NT2/D1 (cell line): ENCODE results near the gene FOXA1.

Experiments
- DNase-seq: peaks from one replicate; pipeline ENCODE4 v3.0.0-alpha.2; 2011; ENCODE audit warnings: low read depth, low spot score
- H3K27me3 ChIP-seq: 2 replicates; pipeline ENCODE4 v1.6.0; 2011; ENCODE audit warnings: mild to moderate bottlenecking; ENCODE audit not compliant: insufficient read length, insufficient read depth
- H3K36me3 ChIP-seq: 2 replicates; pipeline ENCODE4 v1.6.1; 2011; ENCODE audit warnings: mild to moderate bottlenecking, low read length, mixed read lengths; ENCODE audit not compliant: insufficient read depth, insufficient read length
- H3K4me1 ChIP-seq: 2 replicates; pipeline ENCODE4 v1.5.1; 2011; ENCODE audit not compliant: insufficient read depth, insufficient read length
- H3K4me3 ChIP-seq: 2 replicates; pipeline ENCODE4 v1.5.1; 2011; ENCODE audit warnings: low read depth; ENCODE audit not compliant: insufficient read length
- H3K9ac ChIP-seq: 2 replicates; pipeline ENCODE4 v1.6.0; 2011; ENCODE audit warnings: low read depth; ENCODE audit not compliant: insufficient read length
- H3K9me3 ChIP-seq: 2 replicates; pipeline ENCODE4 v1.5.1; 2011; ENCODE audit warnings: mild to moderate bottlenecking, low read length; ENCODE audit not compliant: insufficient read depth
- SUZ12 ChIP-seq: IDR thresholded peaks from 2 replicates; pipeline ENCODE4 v1.6.1; 2011; ENCODE audit not compliant: insufficient read length, insufficient read depth; ENCODE audit errors: extremely low read depth
- YY1 ChIP-seq: IDR thresholded peaks from 2 replicates; pipeline ENCODE4 v1.6.1; 2011; ENCODE audit not compliant: insufficient read length, insufficient read depth
- ZNF274 ChIP-seq: IDR thresholded peaks from 2 replicates; pipeline ENCODE4 v1.6.1; 2011; ENCODE audit warnings: mild to moderate bottlenecking, low read depth, low read length

Gene FOXA1

DNA sequence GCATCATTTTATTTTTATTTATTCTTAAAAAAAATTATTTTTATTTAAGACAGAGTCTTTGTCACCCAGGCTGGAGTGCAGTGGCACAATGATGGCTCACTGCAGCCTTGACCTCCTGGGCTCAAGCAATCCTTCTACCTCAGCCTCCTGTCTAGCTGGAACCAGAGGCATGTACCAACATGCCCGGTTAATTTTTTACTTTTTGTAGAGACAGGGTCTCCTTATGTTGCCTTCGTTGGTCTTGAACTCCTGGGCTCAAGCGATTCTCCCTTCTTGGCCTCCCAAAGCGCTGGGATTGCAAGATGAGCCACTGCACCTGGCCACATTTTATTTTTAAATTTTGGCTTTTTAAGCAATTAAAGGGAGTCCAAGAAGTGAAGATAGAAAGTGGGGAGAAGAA lies 21.8 kb upstream of the FOXA1 start:
- no peak overlapping the region for H3K9ac ChIP-seq
- H3K27me3 ChIP-seq, result peaks cover 16% of the 10 kb centered on the region
- no peak overlapping the region for H3K4me3 ChIP-seq
- peaks cover 15% of the 10 kb centered on the region for H3K9me3 ChIP-seq
- DNase-seq, result no peak
- no peak for TF ChIP-seq SUZ12
- no peaks in the 10 kb centered on the region for H3K4me1 ChIP-seq
- no peaks in the 10 kb centered on the region for H3K36me3 ChIP-seq

DNA sequence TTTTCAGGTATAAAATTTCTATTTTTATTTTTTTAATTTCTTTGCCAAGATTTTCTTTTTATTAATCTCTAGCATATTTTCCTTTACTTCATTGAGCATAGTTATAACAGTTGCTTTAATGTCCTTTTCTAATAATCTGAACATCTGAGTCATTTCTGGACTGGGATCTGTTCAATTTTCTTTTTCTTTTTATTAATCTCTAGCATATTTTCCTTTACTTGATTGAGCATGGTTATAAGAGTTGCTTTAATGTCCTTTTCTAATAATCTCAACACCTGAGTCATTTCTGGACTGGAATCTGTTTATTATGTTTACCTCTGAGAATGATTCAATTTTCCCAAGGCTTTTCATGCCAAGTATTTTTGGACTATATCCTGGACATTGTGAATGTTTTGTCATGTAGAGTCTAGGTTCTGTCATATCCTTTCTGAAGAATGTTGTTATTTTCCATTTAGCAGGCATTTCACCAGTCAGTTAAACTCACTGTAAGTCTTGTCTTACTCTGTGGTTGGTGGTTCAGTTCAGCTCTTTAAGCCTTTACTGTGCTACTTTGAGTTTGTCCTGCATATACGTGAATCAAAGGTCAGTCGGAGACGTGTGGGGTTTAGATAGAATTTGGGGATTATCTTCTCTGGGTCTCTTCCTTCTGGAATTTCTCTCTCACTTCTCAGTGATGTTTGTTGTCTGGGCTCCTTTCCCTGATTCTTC lies 20.7 kb upstream of the FOXA1 start:
- DNase-seq, result no peak
- Histone ChIP-seq H3K36me3 (no peaks in the 10 kb centered on the region), H3K4me3 (no peak overlapping the region), H3K27me3 (peaks cover 4% of the 10 kb centered on the region), H3K4me1 (no peaks in the 10 kb centered on the region), H3K9me3 (peaks cover 15% of the 10 kb centered on the region), H3K9ac (no peak overlapping the region)
- TF ChIP-seq YY1, result no peak
- no peak for TF ChIP-seq SUZ12
- no peak for TF ChIP-seq ZNF274

DNA sequence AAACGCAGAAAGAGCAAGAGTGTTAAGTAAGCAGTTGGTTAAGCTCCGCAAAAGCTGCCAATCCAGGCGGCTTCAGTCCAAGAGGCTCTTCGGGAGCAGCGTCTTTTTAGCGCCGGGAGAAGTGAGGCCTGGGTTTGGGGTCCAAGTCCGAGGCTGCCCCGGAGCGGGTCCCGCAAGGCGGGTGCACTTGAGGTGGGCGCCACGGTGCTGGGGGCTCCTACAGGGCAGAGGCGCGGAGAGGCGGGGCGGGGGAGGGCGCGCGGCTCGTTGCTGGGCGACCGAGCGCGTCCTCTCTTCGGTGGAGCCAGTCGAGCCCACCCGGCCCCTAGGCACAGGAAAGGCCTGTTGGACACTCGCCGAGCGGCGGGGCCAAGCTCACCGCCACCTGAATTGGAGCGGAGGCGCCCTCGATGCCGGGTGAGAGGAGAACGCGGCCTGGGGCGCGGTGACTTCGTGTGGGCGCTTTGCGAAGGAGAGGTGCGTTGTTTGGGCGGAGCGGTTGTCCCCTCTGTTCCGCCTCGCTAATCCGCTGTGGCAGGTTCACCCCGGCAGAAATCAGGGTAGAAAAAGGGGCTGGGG lies 16.0 kb upstream of the FOXA1 start:
- H3K4me1 ChIP-seq, result no peaks in the 10 kb centered on the region
- H3K4me3 ChIP-seq, result no peak overlapping the region
- H3K9me3 ChIP-seq, result peaks cover 14% of the 10 kb centered on the region
- TF ChIP-seq SUZ12, result no peak
- TF ChIP-seq YY1, result no peak
- TF ChIP-seq ZNF274, result no peak
- no peak overlapping the region for H3K9ac ChIP-seq
- no peaks in the 10 kb centered on the region for H3K36me3 ChIP-seq
- no peak for DNase-seq
- H3K27me3 ChIP-seq, result peaks cover 4% of the 10 kb centered on the region

DNA sequence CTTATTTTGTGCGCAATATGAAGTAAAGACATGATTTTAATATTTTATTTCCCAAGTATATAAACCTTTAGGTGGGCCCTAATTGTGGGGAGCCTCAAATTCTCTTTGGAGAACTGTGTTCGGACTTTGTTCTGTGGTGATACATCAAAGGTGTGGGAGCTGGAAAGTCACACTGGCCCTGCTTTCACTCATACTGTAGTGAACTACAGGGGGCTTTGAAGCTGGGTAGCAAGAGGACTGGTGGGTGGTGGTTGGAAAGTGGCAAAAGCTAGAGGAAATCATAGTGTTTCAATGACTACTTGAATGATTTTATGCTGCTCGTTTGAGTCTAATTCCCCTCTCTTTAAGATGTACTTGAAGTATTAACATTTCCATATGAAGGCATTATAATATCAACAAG lies 13.6 kb upstream of the FOXA1 start:
- DNase-seq, result no peak
- no peak overlapping the region for H3K9ac ChIP-seq
- H3K4me3 ChIP-seq, result no peak overlapping the region
- TF ChIP-seq SUZ12, result no peak
- no peaks in the 10 kb centered on the region for H3K36me3 ChIP-seq
- peaks cover 21% of the 10 kb centered on the region for H3K27me3 ChIP-seq
- H3K4me1 ChIP-seq, result no peaks in the 10 kb centered on the region
- no peaks in the 10 kb centered on the region for H3K9me3 ChIP-seq

DNA sequence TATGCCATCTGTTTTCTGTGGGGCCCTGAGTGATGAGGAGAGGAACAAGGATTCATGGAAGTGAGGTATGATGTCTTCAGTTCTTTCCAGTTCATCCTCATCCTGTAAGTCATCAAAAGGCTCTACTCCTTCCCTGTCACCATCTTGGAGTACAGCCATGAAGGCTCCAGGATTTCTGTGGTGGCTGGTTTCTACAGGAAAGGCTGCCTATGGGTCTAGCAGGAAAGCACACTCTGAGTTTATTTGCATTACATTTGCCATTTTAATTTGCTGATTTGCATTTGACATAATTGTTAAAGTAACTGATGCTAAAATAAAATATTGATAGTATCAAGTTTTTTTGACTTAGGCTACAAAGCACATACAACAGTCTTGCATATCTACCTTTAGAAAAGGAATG lies 11.6 kb upstream of the FOXA1 start:
- DNase-seq, result no peak
- no peaks in the 10 kb centered on the region for H3K4me1 ChIP-seq
- TF ChIP-seq SUZ12, result no peak
- TF ChIP-seq ZNF274, result no peak
- TF ChIP-seq YY1, result no peak

DNA sequence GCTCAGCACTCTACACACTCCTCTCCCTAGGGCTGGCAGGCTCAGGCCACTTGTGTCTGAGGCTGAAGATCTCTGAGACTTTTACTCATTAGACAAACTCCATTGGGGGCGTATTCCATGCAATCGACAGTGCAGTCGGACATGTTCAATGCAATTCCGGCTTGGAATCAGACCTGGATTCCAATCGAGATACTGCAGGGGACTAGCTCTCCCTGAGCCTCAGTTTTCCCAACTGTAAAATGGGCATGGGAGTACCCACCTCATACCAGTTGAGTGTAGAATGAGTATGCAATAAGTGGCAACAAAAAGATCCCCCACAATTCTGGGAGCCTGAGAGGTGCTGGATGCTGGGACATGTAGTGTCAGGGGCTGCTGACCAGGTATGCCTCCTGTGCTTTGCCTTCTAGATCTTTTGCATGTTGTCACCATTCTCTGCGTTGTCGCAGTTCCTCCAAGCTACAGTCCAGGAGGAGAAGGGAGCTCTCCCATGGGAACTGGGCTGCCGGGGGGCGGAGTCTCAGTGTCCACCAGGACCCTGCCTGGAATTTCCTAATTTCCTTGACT lies 8.7 kb upstream of the FOXA1 start:
- Histone ChIP-seq H3K36me3 (no peaks in the 10 kb centered on the region), H3K9me3 (no peaks in the 10 kb centered on the region), H3K4me1 (no peaks in the 10 kb centered on the region), H3K27me3 (peaks cover 70% of the 10 kb centered on the region), H3K4me3 (no peak overlapping the region), H3K9ac (no peak overlapping the region)
- no peak for DNase-seq
- TF ChIP-seq SUZ12 (no peak), YY1 (no peak), ZNF274 (no peak)

More for the DNA sequence above, 11.6 kb upstream of the FOXA1 start:
- peaks cover 41% of the 10 kb centered on the region for H3K27me3 ChIP-seq
- H3K9ac ChIP-seq, result no peak overlapping the region
- H3K4me3 ChIP-seq, result no peak overlapping the region
- no peaks in the 10 kb centered on the region for H3K36me3 ChIP-seq
- no peaks in the 10 kb centered on the region for H3K9me3 ChIP-seq

DNA sequence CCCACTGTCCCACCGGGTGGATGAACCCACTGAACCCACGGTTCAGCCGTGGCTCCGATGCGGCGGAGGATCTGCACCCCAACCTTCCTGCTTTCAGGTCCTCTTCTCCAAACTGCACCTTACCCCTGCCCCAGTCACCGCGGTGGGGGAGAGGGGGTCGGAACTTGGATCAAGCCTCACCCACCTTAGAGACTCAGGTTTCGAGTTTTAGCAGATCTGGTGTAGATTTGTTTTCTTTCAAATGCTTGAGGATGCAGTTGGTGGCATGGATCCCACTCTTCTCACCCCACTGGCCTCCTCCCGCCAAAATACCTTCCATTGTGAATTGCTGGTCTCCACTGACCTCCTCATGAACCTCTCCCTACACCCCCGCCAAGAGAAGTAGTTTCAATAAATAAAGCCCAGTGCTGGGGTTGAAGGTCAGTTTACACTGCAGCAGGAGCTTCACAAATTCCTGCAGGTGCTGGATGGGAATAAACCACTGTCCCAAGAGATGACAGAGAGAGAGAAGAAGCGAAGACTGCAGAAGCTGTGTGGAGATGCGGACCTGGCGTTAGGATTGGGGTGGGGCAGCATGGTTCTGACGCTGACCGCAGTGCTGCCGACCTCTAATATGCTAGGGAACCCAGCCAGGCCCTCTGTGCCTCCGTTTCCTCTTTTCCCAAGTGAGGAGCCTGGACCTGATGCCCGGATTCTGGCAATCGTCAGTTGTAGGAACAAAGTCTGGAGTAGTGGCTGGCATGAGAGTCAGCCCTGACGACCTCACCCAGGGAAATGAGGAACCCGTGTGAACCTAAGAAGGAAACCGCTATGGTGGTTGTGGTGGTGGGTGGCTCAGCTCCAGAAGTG lies 7.8 kb upstream of the FOXA1 start:
- Histone ChIP-seq H3K36me3 (no peaks in the 10 kb centered on the region), H3K27me3 (peaks cover 80% of the 10 kb centered on the region), H3K4me3 (no peak overlapping the region), H3K4me1 (peaks cover 3% of the 10 kb centered on the region), H3K9ac (no peak overlapping the region), H3K9me3 (no peaks in the 10 kb centered on the region)
- TF ChIP-seq YY1 (no peak), ZNF274 (no peak), SUZ12 (no peak)
- DNase-seq, result no peak
